Measurements from ENCODE around the gene C1orf159.

DNA sequence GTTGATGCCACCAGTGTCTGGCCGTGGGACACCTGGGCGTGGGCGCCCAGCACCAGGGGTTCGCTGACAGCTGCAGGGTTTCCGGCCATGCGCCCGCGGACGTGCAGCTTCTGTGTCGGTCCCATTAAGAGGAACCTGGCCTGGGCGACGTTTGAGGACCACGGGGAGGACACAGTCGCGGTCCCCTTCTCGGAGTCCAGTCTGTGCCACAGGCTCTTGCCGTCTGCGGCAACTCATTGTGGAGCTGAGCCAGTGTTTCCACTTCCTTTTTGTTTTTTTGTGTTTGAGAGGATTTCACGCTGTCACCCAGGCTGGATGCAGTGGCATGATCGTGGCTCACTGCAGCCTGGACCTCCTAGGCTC is 1.6 kb upstream of the C1orf159 start:
- TF ChIP-seq CTCF (IDR thresholded peaks at IDR 0.05; ENCODE audit: poor library complexity) (no peak), EZH2 (IDR thresholded peaks at IDR 0.05; ENCODE audit: borderline replicate concordance) (no peak)
